Testis (tissue), 2 donors: Measurements from ENCODE around the gene RAPGEF5.

Experiments
- CTCF ChIP-seq, 3 experiments: fragments of 450-650 bp in 2 of 3; fragments of 200-600 bp in 1 of 3; sonication (generic) in 1 of 3; IDR thresholded peaks; one replicate each; pipeline ENCODE4 v1.5.1; 2016 to 2019; ENCODE audit warnings: antibody characterized with exemption in 3 of 3, mild to moderate bottlenecking in 2 of 3, moderate library complexity in 1 of 3
- POLR2A ChIP-seq: fragments of 450-650 bp; IDR thresholded peaks from one replicate; pipeline ENCODE4 v1.6.1; 2017; ENCODE audit warnings: antibody characterized with exemption, mild to moderate bottlenecking, moderate library complexity

GRCh38 chr7:22252936-22253536 is 103.9 kb downstream of the RAPGEF5 start:
- TF ChIP-seq CTCF (IDR thresholded peaks at IDR 0.05) (no peak), POLR2A (no peak)
